HG03432 (cell line): Measurements from ENCODE around the gene TMEM190.

ENCODE experiments used
- ATAC-seq: cut with Tn5 transposase; IDR thresholded peaks from one replicate; pipeline ENCODE4 v1.9.1; 2021; ENCODE audit warnings: mild to moderate bottlenecking, moderate library complexity; ENCODE audit not compliant: unreplicated experiment

The TMEM190 gene

DNA sequence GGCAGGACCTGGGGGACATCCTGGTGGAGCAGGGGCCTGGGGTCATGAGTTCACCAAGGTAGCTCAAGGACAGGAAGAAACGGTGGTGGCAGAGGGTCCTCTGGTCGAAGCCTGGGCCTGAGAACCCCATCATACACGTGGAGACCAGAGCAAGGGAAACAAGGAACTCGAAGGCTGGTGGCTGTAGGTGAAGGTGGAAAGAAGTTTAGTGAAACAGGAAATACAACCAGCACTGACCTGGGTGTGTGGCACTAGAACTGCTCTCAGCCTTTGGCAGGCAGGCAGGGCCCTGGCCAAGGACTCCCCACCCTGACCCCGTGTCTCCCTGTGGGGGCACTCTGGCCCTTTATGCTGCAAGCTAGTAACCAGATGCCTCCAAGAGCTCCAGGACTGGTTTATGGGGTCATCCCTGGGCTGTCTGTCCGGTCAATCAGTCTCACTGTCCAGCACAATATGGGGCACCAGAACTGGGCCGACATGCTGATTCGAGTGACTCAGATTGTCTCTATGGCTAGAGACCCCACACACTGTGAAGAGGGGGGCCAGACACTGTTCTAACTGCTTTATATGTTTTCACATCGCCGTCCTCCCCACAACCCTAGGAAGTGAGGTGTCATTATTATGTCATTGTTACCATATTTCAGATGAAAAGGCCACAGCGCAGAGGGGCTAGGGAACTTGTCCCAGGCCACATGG lies 25.9 kb upstream of the TMEM190 start:
- ATAC-seq = no peak

DNA sequence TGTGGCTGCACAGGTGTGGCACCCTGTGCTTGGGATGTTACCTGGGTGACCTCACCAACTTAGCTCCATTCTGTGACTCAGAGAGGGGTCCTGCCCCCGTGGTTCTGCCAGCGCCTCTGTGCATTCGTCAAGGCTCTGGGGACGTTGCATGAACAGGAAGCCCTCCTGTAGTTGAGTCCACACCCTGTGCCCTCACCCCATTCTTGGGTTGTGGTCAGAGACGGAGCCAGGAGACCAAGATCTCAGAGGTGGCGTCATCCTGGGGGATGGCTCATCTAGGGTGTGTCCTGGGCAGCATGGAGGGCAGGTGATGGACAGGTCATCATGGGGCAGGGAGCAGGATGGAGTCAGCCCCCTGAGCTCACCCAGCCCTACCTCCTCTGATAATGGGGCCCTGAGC lies 24.6 kb upstream of the TMEM190 start:
- no peak for ATAC-seq

DNA sequence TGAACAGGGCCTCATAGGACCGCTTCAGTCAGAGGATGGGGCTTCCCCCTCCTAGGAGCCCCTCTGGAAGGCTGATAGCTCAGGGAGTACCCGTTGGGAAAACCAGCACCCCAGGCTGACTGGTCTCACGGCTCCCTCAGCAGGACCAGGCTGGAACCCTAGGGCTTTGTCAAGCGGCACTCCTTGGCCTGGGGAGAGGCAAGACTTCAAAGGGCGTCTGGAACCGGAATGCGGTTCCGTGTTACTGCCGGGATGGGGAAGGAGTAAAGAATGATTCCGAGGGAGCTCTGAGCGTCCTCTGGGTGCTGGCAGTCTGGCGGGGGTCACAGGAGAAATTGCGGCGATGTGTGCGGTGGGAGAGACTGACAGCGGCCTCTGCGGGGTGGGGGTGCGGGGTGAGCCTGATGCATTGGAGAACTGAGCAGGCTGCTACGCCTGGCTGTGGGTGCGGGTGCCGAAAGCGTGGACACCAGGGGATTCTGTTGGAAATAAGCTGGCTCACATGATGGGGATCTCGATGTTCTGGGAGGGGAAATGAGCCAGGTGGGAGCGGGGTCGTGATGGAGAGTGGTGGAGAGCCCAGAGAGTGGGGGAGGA lies 24.0 kb upstream of the TMEM190 start:
- ATAC-seq = no peak

DNA sequence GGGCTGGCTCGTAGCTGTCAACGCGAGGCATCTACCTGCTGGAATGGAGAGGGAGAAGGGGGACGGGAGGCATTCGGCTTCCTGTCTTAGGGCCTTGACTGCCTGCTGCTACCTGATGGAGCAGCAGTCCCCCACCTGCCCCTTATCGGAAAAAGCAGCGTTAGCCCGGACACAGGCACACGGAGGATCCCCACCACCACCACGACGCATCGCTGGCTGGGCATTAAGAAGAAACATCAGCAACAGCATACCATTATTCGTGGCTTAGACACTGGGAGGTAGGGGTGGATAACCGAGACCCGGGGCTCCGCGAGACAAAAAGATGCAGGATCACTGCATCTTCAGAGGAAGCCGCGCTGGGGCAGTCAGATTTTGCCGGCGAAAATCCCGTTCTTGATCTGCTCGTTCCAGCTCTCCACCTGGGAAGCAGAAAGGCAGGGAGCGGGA lies 23.2 kb upstream of the TMEM190 start:
- no peak for ATAC-seq

DNA sequence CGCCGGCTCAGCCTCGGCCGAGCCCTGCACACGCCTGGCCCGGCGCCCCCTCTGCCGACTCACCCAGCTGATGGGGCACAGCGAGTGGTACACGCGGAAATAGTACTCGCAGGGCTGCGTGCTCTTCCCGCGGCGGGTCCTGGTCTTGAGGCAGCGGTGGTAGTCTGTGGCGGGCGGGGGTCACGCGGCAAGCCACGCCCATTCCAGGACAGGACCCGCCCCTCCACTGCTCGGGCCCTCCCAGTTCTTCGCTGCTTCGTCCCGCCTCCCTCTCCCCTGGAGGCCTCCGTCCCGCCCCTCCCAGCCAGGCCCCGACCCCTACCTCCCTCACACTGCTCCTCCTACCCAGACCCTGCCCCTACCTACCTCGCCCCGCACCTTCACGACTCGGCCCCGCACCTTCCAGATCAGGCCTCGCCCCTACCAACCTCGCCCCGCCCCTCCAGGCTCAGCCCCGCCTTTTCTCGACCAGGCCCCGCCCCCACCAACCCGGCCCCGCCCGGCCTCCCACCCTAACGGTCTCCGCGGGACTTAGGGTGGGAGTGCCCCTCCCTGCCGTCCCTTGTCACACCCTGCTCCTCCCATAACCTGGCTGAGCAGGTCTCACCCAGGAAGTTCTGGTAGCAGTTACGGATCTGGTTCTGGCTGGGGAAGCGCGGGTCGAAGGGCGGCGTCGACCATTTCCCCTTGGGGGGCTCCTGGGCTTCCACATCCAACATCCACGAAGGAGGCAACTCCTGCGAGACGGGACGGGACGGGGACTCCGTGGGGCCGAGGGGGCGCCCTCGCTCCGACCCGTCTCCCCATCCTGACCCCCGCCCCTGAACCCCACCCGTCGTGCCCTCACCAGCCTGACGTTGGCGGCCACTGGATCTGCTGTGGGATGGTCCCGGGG lies 22.6 kb upstream of the TMEM190 start:
- no peak for ATAC-seq

DNA sequence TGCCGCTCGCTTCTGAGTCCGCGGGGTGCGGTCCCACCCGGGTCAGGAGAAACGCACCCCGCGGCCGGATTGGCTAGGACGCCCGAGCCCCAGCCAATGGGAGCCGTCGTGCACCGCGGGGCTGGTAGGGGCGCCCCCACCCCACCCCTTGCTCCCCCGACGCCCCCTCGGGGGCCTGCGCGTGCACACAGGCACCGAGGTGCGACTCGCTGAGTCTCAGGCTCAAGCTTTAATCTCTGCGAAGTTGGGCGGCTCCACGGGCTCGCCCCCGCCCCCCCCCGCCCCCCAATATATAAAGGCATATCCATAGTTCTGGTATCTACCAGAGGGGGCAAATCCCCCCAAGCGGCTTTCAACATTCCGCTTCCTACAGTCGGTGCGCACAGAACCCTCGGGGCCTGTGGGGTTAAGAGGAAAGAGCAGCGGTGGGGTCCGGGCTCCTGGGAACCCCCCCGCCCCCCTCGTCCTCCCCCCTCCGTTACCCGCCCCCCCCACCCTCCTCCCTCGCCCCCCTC lies 21.9 kb upstream of the TMEM190 start, which contains the start of gene COX6B2:
Gene COX6B2 (minus strand): TSS at position 22 of the 515 bp plus-strand sequence. CDS start 198 bp downstream, outside the sequence.
- no peak for ATAC-seq

DNA sequence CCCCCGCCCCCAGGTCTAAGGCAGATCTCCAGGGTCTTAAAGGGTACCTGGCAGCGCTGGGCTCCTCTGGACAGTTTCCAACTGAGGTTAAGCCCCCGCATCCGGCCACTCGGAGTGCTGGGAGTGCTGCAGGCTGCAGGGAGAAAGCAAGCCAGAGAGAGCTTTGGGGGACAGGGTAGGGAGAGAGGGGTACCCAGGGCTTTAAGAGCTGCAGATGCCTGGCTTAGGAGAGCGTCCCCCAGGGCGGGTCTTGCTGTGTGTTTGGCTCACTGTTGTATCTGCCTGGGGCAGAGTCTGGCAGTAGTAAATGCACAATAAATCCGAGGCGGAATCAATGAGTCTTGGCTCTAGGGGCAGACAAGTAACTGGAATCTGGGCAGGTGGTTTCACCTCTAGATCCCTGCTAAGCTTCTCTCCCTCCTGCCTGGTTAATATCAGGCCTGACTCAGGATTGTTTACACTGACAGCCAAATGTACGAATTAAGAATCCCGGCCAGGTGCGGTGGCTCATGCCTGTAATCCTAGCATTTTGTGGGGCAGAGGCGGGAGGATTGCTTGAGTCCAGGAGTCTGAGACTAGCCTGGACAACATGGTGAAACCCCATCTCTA lies 21.3 kb upstream of the TMEM190 start:
- ATAC-seq = no peak

DNA sequence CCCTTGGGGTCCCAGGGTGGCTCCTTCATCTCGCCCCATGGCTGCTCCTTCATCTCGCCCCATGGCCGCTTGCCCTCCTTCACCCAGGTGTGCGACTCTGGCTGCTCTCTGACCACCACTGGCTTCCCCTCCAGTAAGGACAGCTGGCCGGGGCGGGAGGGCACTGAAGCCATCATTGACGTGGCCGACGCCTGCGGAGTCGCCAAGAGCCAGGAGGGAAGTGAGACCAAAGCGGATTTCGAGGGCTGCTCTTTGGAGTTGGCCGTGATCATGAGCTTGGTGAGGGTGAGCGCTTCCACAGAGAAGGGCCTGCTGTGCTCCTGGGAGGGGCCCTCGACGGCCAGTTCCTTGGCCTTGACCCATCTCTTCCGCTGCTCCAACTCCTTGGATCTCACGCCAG lies 18.1 kb upstream of the TMEM190 start:
- no peak for ATAC-seq

DNA sequence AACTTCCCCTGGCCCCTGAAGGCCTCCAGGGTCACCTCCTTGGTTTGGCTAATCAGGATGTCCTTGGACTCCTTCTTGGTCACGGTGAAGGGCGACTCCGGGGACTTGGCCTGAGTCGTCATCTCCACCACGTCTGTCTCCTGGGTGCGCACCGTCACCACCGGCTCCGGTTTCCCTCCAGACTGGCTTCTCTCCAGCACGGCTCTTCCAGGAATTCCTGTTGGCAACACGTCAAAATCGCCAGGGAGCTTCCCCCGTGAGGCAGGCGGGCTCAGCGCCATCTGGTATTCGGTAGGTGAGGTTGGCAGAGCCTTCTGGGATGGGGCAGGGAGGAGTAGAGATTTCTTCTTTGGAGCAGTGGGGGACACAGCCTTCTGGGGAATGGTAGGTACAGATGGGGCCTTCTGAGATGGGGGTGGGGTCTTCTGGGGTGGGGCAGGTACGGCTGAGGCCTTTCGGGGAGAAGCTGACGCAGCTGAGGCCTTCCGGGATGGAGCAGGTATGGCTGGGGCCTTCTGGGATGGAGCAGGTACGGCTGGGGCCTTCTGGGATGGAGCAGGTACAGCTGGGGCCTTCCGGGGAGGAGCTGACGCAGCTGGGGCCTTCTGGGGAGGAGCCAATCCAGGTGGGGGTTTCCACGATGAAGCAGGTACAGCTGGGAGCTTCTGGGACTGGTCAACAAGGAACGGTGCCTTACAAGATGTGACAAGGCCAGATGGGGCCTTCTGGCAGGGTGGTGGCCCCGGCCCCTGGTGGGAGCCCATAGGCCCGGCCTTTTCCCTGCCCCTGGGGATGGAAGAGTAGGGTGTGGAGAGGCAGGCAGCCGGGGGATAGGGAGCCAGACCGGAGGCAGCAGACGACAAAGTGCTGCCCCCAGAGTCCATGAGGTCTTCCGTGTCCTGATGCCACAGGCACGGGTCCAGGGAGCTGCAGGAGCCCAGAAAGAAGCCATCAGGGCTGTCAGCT lies 17.4 kb upstream of the TMEM190 start:
- no peak for ATAC-seq

DNA sequence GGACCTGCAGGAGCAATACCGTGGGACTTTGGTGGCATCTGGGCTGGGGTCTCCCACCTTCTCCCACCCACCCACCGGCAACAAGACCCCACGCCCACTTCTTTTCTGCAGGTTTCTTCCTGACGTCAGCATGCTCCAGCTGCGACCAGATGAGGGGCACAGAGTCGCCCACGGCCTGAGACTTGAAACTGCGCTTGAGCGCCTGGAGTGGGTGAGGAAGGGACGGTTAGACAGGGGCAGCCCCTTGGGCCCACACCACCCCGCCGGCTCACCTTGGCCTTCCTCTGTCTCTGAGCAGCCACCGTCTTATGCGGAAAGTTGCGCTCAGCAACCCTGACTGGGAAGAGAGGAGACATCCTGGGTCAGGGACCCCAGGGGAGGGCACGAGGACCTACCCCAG lies 15.7 kb upstream of the TMEM190 start:
- ATAC-seq = no peak

DNA sequence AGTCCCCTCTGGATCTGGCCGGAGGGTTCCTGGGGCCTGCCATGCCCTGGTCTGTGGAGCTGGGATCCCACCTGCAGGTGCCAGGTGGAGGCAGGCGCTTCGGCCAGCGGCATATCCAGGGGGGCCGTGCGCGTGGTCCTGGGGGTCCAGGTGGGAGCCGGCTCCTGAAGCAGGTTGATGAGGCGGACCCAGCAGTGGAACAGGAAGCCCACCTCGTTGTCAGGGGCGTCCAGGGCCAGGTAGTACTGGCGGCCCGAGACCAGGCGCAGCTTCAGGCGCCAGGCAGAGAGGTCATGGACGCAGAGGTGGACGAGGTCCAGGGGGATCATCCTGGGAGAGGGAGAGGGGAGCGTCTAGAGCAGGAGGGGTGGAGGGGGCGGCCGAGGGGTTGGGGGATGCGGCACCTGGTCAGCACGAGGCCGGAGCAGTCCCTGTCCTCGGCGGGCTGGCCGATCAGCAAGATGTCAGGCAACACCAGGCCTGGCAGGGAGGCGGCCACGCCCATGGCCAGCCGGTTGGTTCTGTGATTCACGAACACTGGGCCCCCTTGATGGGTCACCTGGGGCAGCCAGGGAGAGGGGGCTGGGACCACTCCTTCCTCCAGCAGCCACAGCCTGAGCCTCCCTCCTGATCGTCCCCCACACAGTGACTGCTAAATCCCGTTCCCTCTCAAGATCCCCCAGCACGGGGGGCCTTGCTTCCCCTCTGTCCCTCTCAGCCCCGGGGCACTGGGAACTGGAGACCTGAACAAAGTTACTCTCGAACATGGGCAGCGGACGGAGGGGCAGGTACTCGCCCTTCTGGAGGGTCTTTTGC lies 14.2 kb upstream of the TMEM190 start:
- ATAC-seq = no peak

DNA sequence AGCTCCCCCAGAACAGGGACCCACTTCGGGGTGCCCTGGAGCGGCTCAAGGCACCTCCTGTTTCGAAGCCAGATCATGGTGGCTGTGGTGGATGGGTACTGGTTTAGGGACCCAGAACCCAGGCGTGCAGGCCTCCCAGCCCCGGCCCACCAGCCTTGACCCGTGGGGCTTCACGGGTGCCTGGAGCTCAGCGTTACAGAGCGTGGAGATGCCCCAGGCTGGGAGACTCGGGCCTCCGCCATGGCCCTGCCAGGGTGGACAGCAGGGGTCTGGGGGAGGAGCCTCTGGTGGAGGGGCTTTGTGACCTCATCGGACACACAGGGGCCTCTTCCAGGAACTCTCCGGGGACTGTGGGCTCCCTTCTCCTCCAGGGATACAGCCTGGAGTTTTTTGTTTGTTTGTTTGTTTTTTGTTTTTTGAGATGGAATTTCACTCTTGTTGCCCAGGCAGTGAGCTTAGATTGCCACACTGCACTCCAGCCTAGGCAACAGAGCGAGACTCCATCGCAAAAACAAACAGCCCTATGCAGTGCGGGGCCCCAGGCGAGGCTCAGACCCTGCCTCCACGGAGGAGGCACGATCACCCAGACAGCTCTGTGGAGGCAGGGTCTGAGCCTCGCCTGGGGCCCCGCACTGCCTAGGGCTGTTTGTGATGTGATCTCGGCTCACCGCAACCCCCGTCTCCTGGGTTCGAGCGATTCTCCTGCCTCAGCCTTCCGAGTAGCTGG lies 13.5 kb upstream of the TMEM190 start, which contains the start of gene GARIN5B:
Gene GARIN5B (minus strand): TSS at position 271 of the 727 bp plus-strand sequence. CDS start 194 bp downstream, at position 77.
- ATAC-seq = no peak

DNA sequence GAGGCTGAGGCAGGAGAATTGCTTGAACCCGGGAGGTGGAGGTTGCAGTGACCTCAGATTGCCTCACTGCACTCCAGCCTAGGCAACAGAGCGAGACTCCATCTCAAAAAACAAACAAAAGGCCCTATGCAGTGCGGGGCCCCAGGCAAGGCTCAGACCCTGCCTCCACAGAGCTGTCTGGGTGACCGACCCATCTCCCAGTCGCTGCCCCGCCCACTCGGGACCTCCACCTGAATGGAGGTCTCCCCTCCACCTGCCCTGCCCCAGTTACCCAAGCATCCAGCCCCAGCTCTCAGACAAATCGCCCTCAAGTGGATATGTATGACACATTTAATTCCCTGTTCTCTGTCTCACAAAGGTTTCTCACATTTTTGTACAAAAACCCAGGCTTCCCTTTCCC lies 11.4 kb upstream of the TMEM190 start:
- no peak for ATAC-seq

DNA sequence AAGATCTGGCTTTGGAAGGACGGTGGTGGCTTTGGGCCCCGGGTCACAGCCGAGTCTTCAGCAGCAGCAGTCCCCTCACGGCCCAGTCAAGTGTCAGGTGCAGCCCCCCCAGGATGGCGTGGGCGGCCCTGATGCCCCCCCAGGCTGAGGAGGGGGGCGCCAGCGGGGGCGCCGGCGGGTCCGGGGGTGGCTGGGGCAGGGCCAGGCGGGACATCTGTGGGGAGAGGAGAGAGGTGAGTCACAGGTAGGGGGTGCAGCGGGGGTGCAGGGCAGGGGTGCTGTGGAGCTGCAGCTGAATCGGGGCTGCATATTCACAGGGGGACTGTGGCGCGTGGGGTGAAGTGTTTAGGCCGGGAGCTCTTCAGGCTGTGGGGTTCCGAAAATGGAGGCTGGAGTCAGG lies 10.7 kb upstream of the TMEM190 start:
- ATAC-seq = no peak

DNA sequence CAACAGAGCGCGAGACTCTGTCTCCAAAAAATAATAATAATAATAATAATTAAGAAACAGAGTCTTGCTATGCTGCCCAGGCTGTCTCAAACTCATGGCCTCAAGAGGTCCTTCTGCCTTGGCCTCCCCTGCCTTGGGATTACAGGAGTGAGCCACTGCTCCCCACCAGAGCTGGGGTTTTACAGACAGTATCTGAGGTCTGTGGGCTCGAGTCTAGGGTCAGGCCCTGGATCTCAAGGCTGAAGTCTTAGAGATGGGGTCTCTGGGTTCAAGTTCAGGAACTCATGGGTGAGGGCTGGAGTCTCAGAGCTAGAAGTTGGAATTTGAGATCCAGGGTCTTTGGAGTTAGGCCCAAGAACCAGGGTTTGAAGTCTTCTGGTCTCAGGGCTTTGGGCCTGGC lies 9.8 kb upstream of the TMEM190 start:
- ATAC-seq = no peak

DNA sequence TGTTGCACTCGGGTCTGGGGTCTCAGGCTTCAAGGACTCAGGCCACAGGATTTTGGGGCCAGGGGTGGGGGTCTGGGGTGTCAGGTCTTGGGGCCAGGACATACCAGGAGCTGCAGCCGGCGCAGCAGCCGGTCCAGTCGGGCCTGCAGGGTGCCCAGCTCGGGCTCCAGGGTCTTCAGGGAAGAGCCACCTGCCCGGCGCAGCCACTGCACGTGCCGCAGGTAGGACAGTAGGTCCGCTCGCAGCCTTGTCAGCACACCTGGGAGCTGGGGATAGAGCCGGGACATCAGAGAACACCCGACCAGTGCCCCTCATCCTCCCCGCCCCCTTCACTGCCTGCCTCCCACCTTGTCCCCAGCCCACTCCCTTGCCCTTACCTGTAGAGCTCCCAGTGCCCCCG lies 8.5 kb upstream of the TMEM190 start:
- ATAC-seq = no peak

DNA sequence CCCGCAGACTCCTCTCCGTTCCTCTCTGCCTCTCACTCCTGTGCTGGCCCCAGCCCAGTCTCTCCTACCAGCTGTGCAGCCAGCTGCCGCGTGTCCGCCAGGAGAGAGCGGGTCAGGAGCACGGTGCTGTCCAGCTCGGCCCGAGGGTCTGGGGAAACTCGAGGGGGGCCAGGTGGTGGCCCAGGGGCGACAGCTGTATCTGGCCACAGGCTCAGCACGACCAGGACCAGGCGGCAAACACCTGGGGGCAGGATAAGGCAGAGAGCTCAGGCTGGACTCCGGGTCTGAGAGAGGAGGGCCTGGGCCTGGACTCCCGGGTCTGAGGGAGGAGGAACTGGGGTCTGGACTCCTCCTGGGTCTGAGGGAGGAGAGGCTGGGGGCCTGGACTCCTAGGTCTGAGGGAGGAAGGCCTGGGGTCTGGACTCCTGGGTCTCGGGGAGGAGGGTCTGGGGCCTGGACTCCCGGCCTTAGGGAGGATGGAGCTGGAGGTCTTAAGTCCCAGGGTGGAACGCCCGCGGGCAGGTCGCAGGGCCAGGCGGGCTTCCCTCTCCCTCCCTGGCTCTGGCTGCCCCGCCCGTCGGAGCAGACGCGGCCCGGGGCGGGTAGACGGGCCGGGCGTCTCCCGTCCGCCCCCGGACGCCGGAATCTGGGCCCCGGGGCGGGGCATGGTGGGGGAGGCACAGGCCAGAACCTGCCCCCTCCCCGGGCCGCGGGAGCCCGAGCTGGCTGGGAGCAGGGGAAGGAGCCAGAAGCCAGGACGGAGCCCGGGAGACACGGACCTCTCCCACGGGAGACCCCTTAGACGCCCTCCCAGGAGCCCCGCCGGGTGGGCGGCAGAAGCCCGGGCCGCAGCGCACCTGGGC lies 7.7 kb upstream of the TMEM190 start:
- ATAC-seq = no peak
